Lung (tissue), 12 donors: ENCODE measurements around the gene ACTL10. TPM values are rescaled to one million over a fixed set of nuclear protein-coding genes. Genes with fewer than 3 reads are reported as not detected.

ENCODE experiments used
- ATAC-seq: fragments of 200-7000 bp; cut with Tn5 transposase; one replicate; pipeline ENCODE4 v1.9.1; 2020; ENCODE audit warnings: moderate number of reproducible peaks; ENCODE audit not compliant: insufficient read depth, low FRiP score
- DNase-seq, 3 donors: peaks; one replicate each; pipeline ENCODE4 v3.0.0-alpha.2; 2013 to 2017
- H3K27ac ChIP-seq, 2 donors: one replicate each; pipeline ENCODE4 v1.5.1; 2013; ENCODE audit warnings: mild to moderate bottlenecking in 2 of 2, moderate library complexity in 2 of 2, control low read depth in 1 of 2, inconsistent platforms in 1 of 2, low read depth in 1 of 2, low read length in 1 of 2
- H3K27me3 ChIP-seq, 3 donors: one replicate each; pipeline ENCODE4 v1.5.1; 2013; ENCODE audit warnings: low read length in 2 of 3; ENCODE audit not compliant: control insufficient read depth in 3 of 3, insufficient read depth in 3 of 3
- H3K36me3 ChIP-seq, 4 donors: one replicate each; pipeline ENCODE4 v1.5.1; 2013; ENCODE audit warnings: low read length in 4 of 4, mild to moderate bottlenecking in 1 of 4, moderate library complexity in 1 of 4; ENCODE audit not compliant: control insufficient read depth in 4 of 4, insufficient read depth in 4 of 4
- H3K4me1 ChIP-seq, 5 donors: one replicate each; pipeline ENCODE4 v1.5.1; 2013; ENCODE audit warnings: low read length in 5 of 5, mild to moderate bottlenecking in 2 of 5, moderate library complexity in 1 of 5; ENCODE audit not compliant: control insufficient read depth in 5 of 5, insufficient read depth in 5 of 5
- H3K4me3 ChIP-seq: one replicate; pipeline ENCODE4 v1.5.1; 2013; ENCODE audit warnings: mild to moderate bottlenecking, control low read depth, moderate library complexity
- H3K9ac ChIP-seq, 2 donors: one replicate each; pipeline ENCODE4 v1.5.1; 2013; ENCODE audit warnings: low read length in 2 of 2, control low read depth in 1 of 2; ENCODE audit not compliant: insufficient read depth in 1 of 2
- H3K9me3 ChIP-seq, 4 donors: one replicate each; pipeline ENCODE4 v1.5.1; 2013; ENCODE audit warnings: low read length in 3 of 4, mild to moderate bottlenecking in 1 of 4, moderate library complexity in 1 of 4; ENCODE audit not compliant: control insufficient read depth in 4 of 4, insufficient read depth in 3 of 4
- CTCF ChIP-seq: IDR thresholded peaks from 2 replicates; pipeline ENCODE4 v1.5.1; 2012; ENCODE audit warnings: mild to moderate bottlenecking; ENCODE audit errors: control extremely low read depth, extremely low read depth
- WGBS, 2 donors: extraction: QIAGEN DNeasy Blood & Tissue Kit; methylation state at CpG; one replicate each; pipeline ENCODE4 v1.1.7; 2013; 5-methylcytosine and 5-hydroxymethylcytosine counted together
- polyA plus RNA-seq, 2 donors: library from polyadenylated mRNA; stranded (reverse); fragments of 200-250 nt; gene quantifications; one replicate each; pipeline ENCODE4 v1.2.1, GENCODE V29; 2013
- total RNA-seq, 2 donors: library from RNA; depleted of rRNA in 1 of 2; stranded (reverse); fragments of >200 nt in 1 of 2; gene quantifications; one replicate each; pipeline ENCODE4 v1.2.1, GENCODE V29; 2014 to 2021
- donor health status: control.
- donor health status: control.
- donor health status: Bipolar disorder and iron deficiency.
- donor health status: healthy.
- donor health status: DM: yes; HTN: yes; CAD: no.

ACTL10 gene
- total and polyA plus RNA-seq, 4 donors, result 0.26 to 3.4 (median 2.2) TPM

GRCh38 chr20:33659341-33660034 is 7.3 kb upstream of the ACTL10 start:
- DNase-seq (no peak), ATAC-seq (no peak)
- Histone ChIP-seq H3K9me3 (no peaks in the 10 kb centered on the region), H3K4me1 (peaks cover 0 to 14% (median 8%) of the 10 kb centered on the region in 5 donors), H3K27me3 (no peaks in the 10 kb centered on the region), H3K4me3 (no peak overlapping the region), H3K27ac (no peak overlapping the region), H3K36me3 (peaks cover 0 to 18% (median 4%) of the 10 kb centered on the region in 4 donors), H3K9ac (no peak overlapping the region)
- WGBS, 2 donors, result 93 to 95% methylated on average over 31 to 32 of the region's 32 CpGs
- TF ChIP-seq CTCF, result no peak

- 91 to 93% methylated on average over 21 of the region's 21 CpGs for WGBS, 2 donors
- no peak for TF ChIP-seq CTCF
- H3K36me3 ChIP-seq, result peaks cover 0 to 18% (median 4%) of the 10 kb centered on the region in 4 donors
- H3K27ac ChIP-seq, result no peak overlapping the region
- no peak for DNase-seq
- no peak overlapping the region for H3K4me3 ChIP-seq
- ATAC-seq, result no peak
- peaks cover 0 to 13% (median 6%) of the 10 kb centered on the region in 5 donors for H3K4me1 ChIP-seq
- H3K9me3 ChIP-seq, result no peaks in the 10 kb centered on the region
- no peaks in the 10 kb centered on the region for H3K27me3 ChIP-seq
- H3K9ac ChIP-seq, result no peak overlapping the region
Observed at GRCh38 chr20:33660035-33660684, 6.6 kb upstream of the ACTL10 start.

GRCh38 chr20:33660685-33661058 is 6.1 kb upstream of the ACTL10 start:
- DNase-seq (no peak), ATAC-seq (no peak)
- Histone ChIP-seq H3K36me3 (peaks cover 0 to 18% (median 4%) of the 10 kb centered on the region in 4 donors), H3K27me3 (no peaks in the 10 kb centered on the region), H3K4me3 (no peak overlapping the region), H3K9me3 (no peaks in the 10 kb centered on the region), H3K27ac (no peak overlapping the region), H3K4me1 (peaks cover 0 to 13% (median 4%) of the 10 kb centered on the region in 5 donors), H3K9ac (no peak overlapping the region)
- WGBS, 2 donors, result 86 to 91% methylated on average over 7 of the region's 7 CpGs
- no peak for TF ChIP-seq CTCF
